IMR-90 (cell line): ENCODE data around the gene ZBTB22. TPM values are rescaled to one million over a fixed set of nuclear protein-coding genes. Genes with fewer than 3 reads are reported as not detected.

ENCODE experiments used
- ATAC-seq: fragments of 200-7000 bp; cut with Tn5 transposase; 2 replicates; pipeline ENCODE4 v1.9.1; 2020; ENCODE audit warnings: low read depth, mild to moderate bottlenecking, moderate library complexity
- BruUV-seq: library from RNA; stranded (reverse); fragments of 400-500 nt; replicated peaks from 2 replicates; lab custom pipeline; 2021; lab: Mats Ljungman, UMichigan
- CTCF ChIA-PET: fragments of 300-600 bp; formaldehyde crosslinking; extraction: SDS; loops from one replicate; lab custom pipeline; 2021; ENCODE audit warnings: antibody characterized with exemption; lab: Yijun Ruan, JAX
- POLR2A ChIA-PET: fragments of 300-600 bp; sonication (Branson Sonifier 250); formaldehyde crosslinking; loops from one replicate; lab custom pipeline; 2022; ENCODE audit warnings: antibody characterized with exemption; ENCODE audit not compliant: unreplicated experiment; lab: Charles Lee
- DNase-seq: peaks from one replicate; pipeline ENCODE4 v3.0.0; 2013
- H2AFZ ChIP-seq: replicated peaks from 2 replicates; pipeline ENCODE3; 2013; ENCODE audit warnings: low read length, mild to moderate bottlenecking; ENCODE audit not compliant: poor library complexity
- H2AK5ac ChIP-seq: 2 replicates; pipeline ENCODE4 v1.6.1; 2013; ENCODE audit warnings: low read depth, low read length, inconsistent platforms
- H2AK9ac ChIP-seq: replicated peaks from 2 replicates; pipeline ENCODE3; 2013; ENCODE audit warnings: mild to moderate bottlenecking, low read depth, low read length, moderate library complexity; ENCODE audit not compliant: poor library complexity
- H2BK120ac ChIP-seq: 2 replicates; pipeline ENCODE4 v1.6.1; 2013; ENCODE audit warnings: low read depth, low read length, inconsistent platforms
- H2BK15ac ChIP-seq: 3 replicates; pipeline ENCODE4 v1.6.1; 2013; ENCODE audit warnings: low read depth, low read length, inconsistent platforms
- H2BK20ac ChIP-seq: 2 replicates; pipeline ENCODE4 v1.6.1; 2013; ENCODE audit warnings: low read depth, mild to moderate bottlenecking, inconsistent platforms, low read length, moderate library complexity
- H2BK5ac ChIP-seq: 2 replicates; pipeline ENCODE4 v1.6.1; 2013; ENCODE audit warnings: mild to moderate bottlenecking, low read depth, low read length, inconsistent platforms; ENCODE audit not compliant: poor library complexity, severe bottlenecking
- H3K14ac ChIP-seq: replicated peaks from 2 replicates; pipeline ENCODE4 v1.6.1; 2013; ENCODE audit warnings: low read depth, low read length, inconsistent platforms
- H3K18ac ChIP-seq: 2 replicates; pipeline ENCODE4 v1.6.1; 2013; ENCODE audit warnings: low read depth, low read length, control low read depth
- H3K23ac ChIP-seq: 2 replicates; pipeline ENCODE4 v1.6.1; 2013; ENCODE audit warnings: low read depth, low read length, inconsistent platforms
- H3K27ac ChIP-seq: 2 replicates; pipeline ENCODE4 v1.5.1; 2013; ENCODE audit warnings: mild to moderate bottlenecking, control low read depth, low read length; ENCODE audit not compliant: insufficient read depth
- H3K27me3 ChIP-seq: 2 replicates; pipeline ENCODE4 v1.6.1; 2013; ENCODE audit warnings: low read length; ENCODE audit not compliant: control insufficient read depth, insufficient read depth
- H3K36me3 ChIP-seq: 2 replicates; pipeline ENCODE4 v1.6.1; 2013; ENCODE audit warnings: low read length, mixed read lengths; ENCODE audit not compliant: control insufficient read depth, insufficient read depth
- H3K4ac ChIP-seq: 2 replicates; pipeline ENCODE4 v1.6.1; 2013; ENCODE audit warnings: low read depth, low read length, inconsistent platforms
- H3K4me1 ChIP-seq: 2 replicates; pipeline ENCODE4 v1.6.1; 2013; ENCODE audit warnings: low read length, mixed read lengths; ENCODE audit not compliant: control insufficient read depth, insufficient read depth
- H3K4me2 ChIP-seq: 2 replicates; pipeline ENCODE4 v1.6.1; 2013; ENCODE audit warnings: low read depth, mild to moderate bottlenecking, control low read depth, low read length, moderate library complexity
- H3K4me3 ChIP-seq: 2 replicates; pipeline ENCODE4 v1.5.1; 2013; ENCODE audit warnings: low read depth, mild to moderate bottlenecking, control low read depth, low read length, moderate library complexity; ENCODE audit not compliant: insufficient read depth
- H3K56ac ChIP-seq: 2 replicates; pipeline ENCODE4 v1.6.1; 2013; ENCODE audit warnings: low read length, inconsistent platforms; ENCODE audit not compliant: insufficient read depth; ENCODE audit errors: extremely low read depth
- H3K79me1 ChIP-seq, 2 experiments: 2 replicates each; pipeline ENCODE4 v1.6.1; 2013; ENCODE audit warnings: low read length in 2 of 2, inconsistent platforms in 1 of 2, low read depth in 1 of 2
- H3K9ac ChIP-seq: 2 replicates; pipeline ENCODE4 v1.6.1; 2013; ENCODE audit warnings: low read depth, low read length, control low read depth
- H3K9me1 ChIP-seq: 2 replicates; pipeline ENCODE4 v1.6.1; 2013; ENCODE audit warnings: low read length, inconsistent platforms; ENCODE audit not compliant: insufficient read depth
- H3K9me3 ChIP-seq: 2 replicates; pipeline ENCODE4 v1.6.1; 2013; ENCODE audit warnings: low read length; ENCODE audit not compliant: control insufficient read depth, insufficient read depth
- H4K20me1 ChIP-seq: 2 replicates; pipeline ENCODE4 v1.6.1; 2013; ENCODE audit warnings: low read length, inconsistent platforms; ENCODE audit not compliant: insufficient read depth
- H4K5ac ChIP-seq: 2 replicates; pipeline ENCODE4 v1.6.1; 2013; ENCODE audit warnings: mild to moderate bottlenecking, low read depth, low read length, control low read depth
- H4K8ac ChIP-seq, 2 experiments: 2 replicates each; pipeline ENCODE4 v1.6.1; 2013; ENCODE audit warnings: low read depth in 2 of 2, low read length in 2 of 2, control low read depth in 1 of 2, inconsistent platforms in 1 of 2
- H4K91ac ChIP-seq: 2 replicates; pipeline ENCODE4 v1.6.1; 2013; ENCODE audit warnings: low read depth, low read length, inconsistent platforms; ENCODE audit not compliant: insufficient read depth
- BHLHE40 ChIP-seq: fragments of 150-350 bp; IDR thresholded peaks from 2 replicates; pipeline ENCODE4 v1.6.1; 2016; ENCODE audit warnings: mild to moderate bottlenecking, low read depth, low read length
- CEBPB ChIP-seq: IDR thresholded peaks from 2 replicates; pipeline ENCODE4 v1.6.1; 2012; ENCODE audit warnings: low read depth, low read length, improper control_type of control experiment
- CHD1 ChIP-seq: IDR thresholded peaks from 2 replicates; pipeline ENCODE4 v1.6.1; 2012; ENCODE audit warnings: low read depth, low read length, improper control_type of control experiment
- CTCF ChIP-seq: conservative IDR thresholded peaks from 2 replicates; pipeline ENCODE4 v1.5.1; 2012; ENCODE audit warnings: mild to moderate bottlenecking, low read depth, low read length, improper control_type of control experiment
- ELK1 ChIP-seq: fragments of 150-350 bp; IDR thresholded peaks from 2 replicates; pipeline ENCODE4 v1.6.1; 2016; ENCODE audit warnings: low read depth, mild to moderate bottlenecking, low read length, moderate library complexity, borderline replicate concordance
- FOS ChIP-seq: fragments of 150-350 bp; IDR thresholded peaks from 2 replicates; pipeline ENCODE4 v1.6.1; 2016; ENCODE audit warnings: low read depth, low read length
- MAZ ChIP-seq: IDR thresholded peaks from 2 replicates; pipeline ENCODE4 v1.6.1; 2012; ENCODE audit warnings: low read depth, mild to moderate bottlenecking, low read length, improper control_type of control experiment, moderate library complexity, borderline replicate concordance
- MXI1 ChIP-seq: IDR thresholded peaks from 2 replicates; pipeline ENCODE4 v1.6.1; 2012; ENCODE audit warnings: low read depth, mild to moderate bottlenecking, low read length, moderate library complexity, borderline replicate concordance
- NFE2L2 ChIP-seq: fragments of 150-350 bp; IDR thresholded peaks from 2 replicates; pipeline ENCODE4 v1.6.1; 2016; ENCODE audit warnings: low read depth, mild to moderate bottlenecking, low read length
- POLR2A ChIP-seq: IDR thresholded peaks from 2 replicates; pipeline ENCODE4 v1.6.1; 2012; ENCODE audit warnings: mild to moderate bottlenecking, low read depth, low read length
- RAD21 ChIP-seq: IDR thresholded peaks from 2 replicates; pipeline ENCODE4 v1.6.1; 2012; ENCODE audit warnings: low read length, improper control_type of control experiment
- RCOR1 ChIP-seq: IDR thresholded peaks from 2 replicates; pipeline ENCODE4 v1.6.1; 2012; ENCODE audit warnings: mild to moderate bottlenecking, low read length, improper control_type of control experiment; ENCODE audit not compliant: insufficient replicate concordance
- RFX5 ChIP-seq: IDR thresholded peaks from 2 replicates; pipeline ENCODE4 v1.8.0; 2012; ENCODE audit warnings: low read depth, mild to moderate bottlenecking, low read length, moderate library complexity
- SMC3 ChIP-seq: fragments of 150-350 bp; IDR thresholded peaks from 2 replicates; pipeline ENCODE4 v1.6.1; 2016; ENCODE audit warnings: low read depth, mild to moderate bottlenecking, antibody characterized with exemption, low read length, moderate library complexity
- USF2 ChIP-seq: fragments of 150-350 bp; IDR thresholded peaks from 2 replicates; pipeline ENCODE4 v1.6.1; 2017; ENCODE audit warnings: mild to moderate bottlenecking, antibody characterized with exemption, low read length, low read depth
- WGBS, 2 experiments: methylation state at CpG; one replicate each; pipeline versions ENCODE4 v1.1.5 to v1.1.7; 2013; ENCODE audit warnings: missing lambda C conversion rate in 2 of 2; ENCODE audit not compliant: insufficient read length in 1 of 2; ENCODE audit errors: extremely low coverage in 2 of 2; 5-methylcytosine and 5-hydroxymethylcytosine counted together
- dilution Hi-C: fragments of 300-500 bp; cut with HindIII; formaldehyde crosslinking; loops from one replicate; pipeline ENCODE4 v1.14.3; 2018; ENCODE audit warnings: low sequenced_read_pairs; ENCODE audit not compliant: unreplicated experiment
- in situ Hi-C: fragments of 300-500 bp; cut with MboI; formaldehyde crosslinking; loops from 3 replicates; pipeline ENCODE4 v1.14.3; 2019; ENCODE audit warnings: low sequenced_read_pairs, inconsistent platforms, mixed read lengths
- intact Hi-C: fragments of 100-400 bp; cut with micrococcal nuclease; formaldehyde crosslinking; loops from 2 replicates; pipeline ENCODE4 v1.10.0; 2022
- polyA plus RNA-seq, 3 experiments: library from polyadenylated mRNA; depleted of rRNA; stranded (reverse); fragments of >200 nt; gene quantifications; 2 replicates each; pipeline ENCODE4 v1.2.3, GENCODE V29; 2012; ENCODE audit warnings: low replicate concordance in 1 of 3
- total RNA-seq: library from RNA; depleted of rRNA; stranded (reverse); fragments of >200 nt; gene quantifications from 2 replicates; pipeline ENCODE4 v1.2.3, GENCODE V29; 2012

Gene ZBTB22
- total and polyA plus RNA-seq, 2 of the 4 experiments (the other 2 are of a cell fraction): 6.8 to 13.0 TPM

GRCh38 chr6:33333666-33334065 lies 16.1 kb upstream of the ZBTB22 start:
- intact Hi-C loops: no loop called here
- Histone ChIP-seq H2BK120ac (no peak overlapping the region), H2BK5ac (no peak overlapping the region), H3K9me1 (no peaks in the 10 kb centered on the region), H3K36me3 (no peaks in the 10 kb centered on the region), H4K8ac (no peak overlapping the region), H4K91ac (no peak overlapping the region), H3K4me3 (no peak overlapping the region), H3K18ac (no peak overlapping the region), H2BK15ac (no peak overlapping the region), H3K79me1 (no peaks in the 10 kb centered on the region), H3K27me3 (peaks cover 6% of the 10 kb centered on the region), H3K14ac (no peak overlapping the region), H3K23ac (no peak overlapping the region), H3K9me3 (no peaks in the 10 kb centered on the region), H4K20me1 (no peaks in the 10 kb centered on the region), H2AK5ac (no peak overlapping the region), H3K4me2 (no peak overlapping the region), H3K4me1 (no peaks in the 10 kb centered on the region), H4K5ac (no peak overlapping the region), H3K4ac (no peak overlapping the region), H3K56ac (no peak overlapping the region), H2BK20ac (no peak overlapping the region), H3K27ac (no peak overlapping the region), H3K9ac (no peak overlapping the region), H2AK9ac (no peak overlapping the region), H2AFZ (no peak overlapping the region)
- dilution Hi-C loops: no loop called here
- ATAC-seq (no peak), DNase-seq (no peak)
- in situ Hi-C loops: no loop called here
- WGBS, 2 experiments: no CpG with 5 or more reads among the region's 4 CpGs
- BruUV-seq: no TSS peak
- CTCF ChIA-PET: no interaction called here
- TF ChIP-seq MAZ (no peak), CHD1 (no peak), SMC3 (no peak), RFX5 (no peak), NFE2L2 (no peak), FOS (no peak), POLR2A (no peak), CTCF (no peak), MXI1 (no peak), RAD21 (no peak), BHLHE40 (no peak), CEBPB (no peak), USF2 (no peak), RCOR1 (no peak), ELK1 (no peak)
- POLR2A ChIA-PET: no interaction called here
